Ishikawa (cell line): ENCODE results near the gene IAPP.

Source experiments
- CEBPB ChIP-seq: IDR thresholded peaks from 2 replicates; pipeline ENCODE4 v1.6.1; 2012
- CREB1 ChIP-seq: IDR thresholded peaks from 2 replicates; pipeline ENCODE4 v1.6.1; 2012; ENCODE audit warnings: low read depth
- EGR1 ChIP-seq: IDR thresholded peaks from 2 replicates; pipeline ENCODE4 v1.6.1; 2012
- EP300 ChIP-seq: IDR thresholded peaks from 2 replicates; pipeline ENCODE4 v1.6.1; 2012; ENCODE audit warnings: borderline replicate concordance
- FOXM1 ChIP-seq: IDR thresholded peaks from 2 replicates; pipeline ENCODE4 v1.6.1; 2012; ENCODE audit warnings: low read depth, borderline replicate concordance
- MAX ChIP-seq: IDR thresholded peaks from 2 replicates; pipeline ENCODE4 v1.6.1; 2012
- NFIC ChIP-seq: IDR thresholded peaks from 2 replicates; pipeline ENCODE4 v1.6.1; 2012
- RAD21 ChIP-seq: IDR thresholded peaks from 2 replicates; pipeline ENCODE4 v1.6.1; 2012; ENCODE audit warnings: low read depth
- REST ChIP-seq: IDR thresholded peaks from 2 replicates; pipeline ENCODE4 v1.6.1; 2012; ENCODE audit warnings: low read depth, mild to moderate bottlenecking
- TAF1 ChIP-seq: IDR thresholded peaks from 2 replicates; pipeline ENCODE4 v1.6.1; 2012; ENCODE audit warnings: low read depth, mild to moderate bottlenecking
- TCF12 ChIP-seq: IDR thresholded peaks from 2 replicates; pipeline ENCODE4 v1.6.1; 2012; ENCODE audit warnings: low read depth
- TEAD4 ChIP-seq: IDR thresholded peaks from 2 replicates; pipeline ENCODE4 v1.6.1; 2012
- USF1 ChIP-seq: IDR thresholded peaks from 2 replicates; pipeline ENCODE4 v1.6.1; 2012
- YY1 ChIP-seq: IDR thresholded peaks from 2 replicates; pipeline ENCODE4 v1.6.1; 2012; ENCODE audit warnings: low read depth
- ZBTB7A ChIP-seq: IDR thresholded peaks from 2 replicates; pipeline ENCODE4 v1.6.1; 2012; ENCODE audit warnings: low read depth

The IAPP gene

GRCh38 chr12:21339921-21340320, 32.8 kb upstream of the IAPP start:
- TF ChIP-seq NFIC (no peak), ZBTB7A (no peak), EGR1 (no peak), TAF1 (no peak), RAD21 (no peak), TCF12 (no peak), REST (no peak), MAX (no peak), YY1 (no peak), EP300 (no peak), CREB1 (no peak), TEAD4 (no peak), USF1 (no peak), FOXM1 (no peak), CEBPB (no peak)

GRCh38 chr12:21340403-21340802, 32.3 kb upstream of the IAPP start:
- no peak for TF ChIP-seq YY1
- TF ChIP-seq TAF1: no peak

- TF ChIP-seq TCF12: no peak
- TF ChIP-seq TEAD4: no peak
- TF ChIP-seq CEBPB: no peak
These were observed 30.9 kb upstream of the IAPP start for GRCh38 chr12:21341769-21342168.

- TF ChIP-seq FOXM1: no peak
- no peak for TF ChIP-seq CEBPB
- no peak for TF ChIP-seq REST
- TF ChIP-seq USF1: no peak
- no peak for TF ChIP-seq CREB1
- no peak for TF ChIP-seq NFIC
- TF ChIP-seq TAF1: no peak
- no peak for TF ChIP-seq RAD21
- TF ChIP-seq MAX: no peak
- TF ChIP-seq EP300: no peak
- TF ChIP-seq TCF12: no peak
- TF ChIP-seq ZBTB7A: no peak
- no peak for TF ChIP-seq EGR1
- no peak for TF ChIP-seq YY1
- TF ChIP-seq TEAD4: no peak
These were observed 29.1 kb upstream of the IAPP start for GRCh38 chr12:21343636-21344035.

- no peak for TF ChIP-seq CREB1
These were observed 26.0 kb upstream of the IAPP start for GRCh38 chr12:21346542-21347205.

- TF ChIP-seq EP300 (no peak), USF1 (no peak), CEBPB (no peak), CREB1 (no peak), TCF12 (no peak), TEAD4 (no peak), FOXM1 (no peak), NFIC (no peak), MAX (no peak), EGR1 (no peak), REST (no peak), TAF1 (no peak), YY1 (no peak), RAD21 (no peak), ZBTB7A (no peak)
These were observed 21.7 kb upstream of the IAPP start for GRCh38 chr12:21350975-21351374.
